Mammary epithelial cell (primary cell): ENCODE measurements around the gene PNISR.

Experiments
- CTCF ChIP-seq, 2 donors: IDR thresholded peaks in 1 of 2; conservative IDR thresholded peaks in 1 of 2; 2 replicates each; pipeline ENCODE4 v1.5.1; 2011 to 2012; ENCODE audit warnings: inconsistent platforms in 2 of 2, low read length in 2 of 2, mild to moderate bottlenecking in 2 of 2, control low read depth in 1 of 2, low read depth in 1 of 2; ENCODE audit not compliant: insufficient read depth in 1 of 2; ENCODE audit errors: extremely low read depth in 1 of 2
- EZH2 ChIP-seq: IDR thresholded peaks from 2 replicates; pipeline ENCODE4 v1.6.1; 2012; ENCODE audit warnings: low read length, inconsistent platforms, borderline replicate concordance

- no peak for TF ChIP-seq CTCF (conservative IDR thresholded peaks at IDR 0.05 in 1 of 2, IDR thresholded peaks at IDR 0.05 in 1 of 2; ENCODE audit: extremely low read depth in 1 of 2, insufficient read depth in 1 of 2, low read depth in 1 of 2, low read length in 2 of 2)
- no peak for TF ChIP-seq EZH2
Observed at GRCh38 chr6:99393698-99394531, 31.2 kb downstream of the PNISR start, which contains the start of gene COQ3.
